Measurements from ENCODE around the gene CELF1. TPM values are rescaled to one million over a fixed set of nuclear protein-coding genes. Genes with fewer than 3 reads are reported as not detected.

The CELF1 gene
- total and polyA plus RNA-seq, 2 of the 4 experiments (the other 2 are of a cell fraction): 63.3 to 135 TPM

DNA sequence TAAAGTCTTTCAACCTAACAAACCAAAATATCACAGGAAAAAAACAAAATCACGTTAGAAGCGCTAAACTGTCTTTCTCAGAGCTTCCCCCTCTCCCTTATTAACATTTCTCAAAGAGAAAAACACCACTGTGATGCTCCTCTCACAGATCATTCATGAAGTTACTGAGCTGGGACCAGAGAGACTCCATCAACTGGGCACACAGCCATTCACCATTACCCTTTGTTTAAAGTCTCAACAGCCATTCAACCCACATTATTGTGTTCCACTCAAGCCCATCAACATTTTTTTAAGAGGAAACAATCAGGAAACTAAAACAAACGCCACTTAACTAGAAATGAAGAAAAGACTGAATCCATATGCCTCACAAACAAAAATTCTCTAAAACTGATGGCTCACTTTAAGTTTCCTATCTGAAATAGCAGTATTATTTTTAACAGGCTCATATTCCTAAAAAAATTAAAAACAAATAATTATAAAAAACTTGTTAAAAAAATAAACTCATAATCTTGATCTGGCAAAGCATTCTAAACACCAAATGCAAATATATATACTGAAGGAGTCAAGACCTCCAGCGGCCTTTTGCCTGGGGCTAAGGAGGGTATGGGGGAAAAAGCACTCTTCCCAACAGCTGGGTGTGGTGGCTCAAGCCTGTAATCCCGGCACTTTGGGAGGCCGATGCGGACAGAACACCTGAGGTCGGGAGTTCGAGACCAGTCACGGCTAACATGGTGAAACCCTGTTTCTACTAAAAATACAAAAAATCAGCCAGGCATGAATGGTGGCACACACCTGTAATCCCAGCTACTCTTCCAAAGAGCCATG lies 14.0 kb downstream of the CELF1 start:
- no peaks in the 10 kb centered on the region for H3K9me3 ChIP-seq (ENCODE audit: control insufficient read depth, insufficient read depth, low read length)
- ATAC-seq (ENCODE audit: low read depth) (peak; percentile 25; the same call in 1 of the 2 replicates), DNase-seq (no peak)
- H3K56ac ChIP-seq (ENCODE audit: extremely low read depth, insufficient read depth, low read length): no peak overlapping the region
- H3K9me1 ChIP-seq (ENCODE audit: insufficient read depth, low read length): peaks cover 21% of the 10 kb centered on the region
- H3K9ac ChIP-seq (ENCODE audit: low read depth, low read length): no peak overlapping the region
- H2AK5ac ChIP-seq (ENCODE audit: low read depth, low read length): peak overlapping the region; percentile 32; the same call in 1 of the 2 replicates
- H3K4ac ChIP-seq (ENCODE audit: low read depth, low read length): no peak overlapping the region
- H2AFZ ChIP-seq (replicated peaks; ENCODE audit: low read length, poor library complexity): no peak overlapping the region
- H3K27ac ChIP-seq (ENCODE audit: insufficient read depth, low read length): no peak overlapping the region
- H3K18ac ChIP-seq (ENCODE audit: low read depth, low read length): no peak overlapping the region
- intact Hi-C loops (cut with micrococcal nuclease) (loop anchor here (10.0 kb wide), 1 partner anchor 54 kb away; no protein-coding TSS in a partner anchor), in situ Hi-C loops (cut with MboI; ENCODE audit: low sequenced_read_pairs) (no loop called here), dilution Hi-C loops (cut with HindIII; ENCODE audit: low sequenced_read_pairs, unreplicated experiment) (no loop called here)
- 48% methylated on average over 2 of the region's 10 CpGs; no CpG with 5 or more reads in 1 of the 2 experiments for WGBS, 2 experiments (ENCODE audit: extremely low coverage in 2 of 2, insufficient read length in 1 of 2)
- H3K36me3 ChIP-seq (ENCODE audit: control insufficient read depth, insufficient read depth, low read length): no peaks in the 10 kb centered on the region; the same call in 1 of the 2 replicates
- H2AK9ac ChIP-seq (replicated peaks; ENCODE audit: low read depth, low read length, poor library complexity): no peak overlapping the region
- no peak overlapping the region for H2BK15ac ChIP-seq (ENCODE audit: low read depth, low read length)
- peak overlapping the region; percentile 2; the same call in 1 of the 2 replicates for H3K4me2 ChIP-seq (ENCODE audit: low read depth, low read length)
- TF ChIP-seq USF2 (IDR thresholded peaks at IDR 0.05; ENCODE audit: low read depth, low read length): no peak
- TF ChIP-seq, protein P1, sequence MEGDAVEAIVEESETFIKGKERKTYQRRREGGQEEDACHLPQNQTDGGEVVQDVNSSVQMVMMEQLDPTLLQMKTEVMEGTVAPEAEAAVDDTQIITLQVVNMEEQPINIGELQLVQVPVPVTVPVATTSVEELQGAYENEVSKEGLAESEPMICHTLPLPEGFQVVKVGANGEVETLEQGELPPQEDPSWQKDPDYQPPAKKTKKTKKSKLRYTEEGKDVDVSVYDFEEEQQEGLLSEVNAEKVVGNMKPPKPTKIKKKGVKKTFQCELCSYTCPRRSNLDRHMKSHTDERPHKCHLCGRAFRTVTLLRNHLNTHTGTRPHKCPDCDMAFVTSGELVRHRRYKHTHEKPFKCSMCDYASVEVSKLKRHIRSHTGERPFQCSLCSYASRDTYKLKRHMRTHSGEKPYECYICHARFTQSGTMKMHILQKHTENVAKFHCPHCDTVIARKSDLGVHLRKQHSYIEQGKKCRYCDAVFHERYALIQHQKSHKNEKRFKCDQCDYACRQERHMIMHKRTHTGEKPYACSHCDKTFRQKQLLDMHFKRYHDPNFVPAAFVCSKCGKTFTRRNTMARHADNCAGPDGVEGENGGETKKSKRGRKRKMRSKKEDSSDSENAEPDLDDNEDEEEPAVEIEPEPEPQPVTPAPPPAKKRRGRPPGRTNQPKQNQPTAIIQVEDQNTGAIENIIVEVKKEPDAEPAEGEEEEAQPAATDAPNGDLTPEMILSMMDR (conservative IDR thresholded peaks at IDR 0.05; ENCODE audit: low read depth, low read length): no peak
- no peak for TF ChIP-seq MXI1 (IDR thresholded peaks at IDR 0.05; ENCODE audit: borderline replicate concordance, low read depth, low read length)
- ChIA-PET CTCF (interaction anchor here (0.6 to 1.6 kb wide), 4 partner anchors 14 to 1574 kb away, joined by 3 to 6 read pairs (median 4); no protein-coding TSS in a partner anchor), POLR2A (ENCODE audit: unreplicated experiment) (interaction anchor here (0.7 kb wide), 1 partner anchor 27 kb away, joined by 8 read pairs; no protein-coding TSS in a partner anchor)
- H2BK5ac ChIP-seq (ENCODE audit: low read depth, low read length, poor library complexity, severe bottlenecking): no peak overlapping the region
- 0 out of 2 replicates have a peak overlapping the region, but pooled peaks have one; percentile 7 for H3K14ac ChIP-seq (replicated peaks; ENCODE audit: low read depth, low read length)
- H2BK120ac ChIP-seq (ENCODE audit: low read depth, low read length): no peak overlapping the region
- H3K79me1 ChIP-seq (ENCODE audit: low read depth in 1 of 2, low read length in 2 of 2): peaks cover 8 to 72% of the 10 kb centered on the region in 2 experiments
- H3K4me3 ChIP-seq (ENCODE audit: insufficient read depth, low read depth, low read length): no peak overlapping the region
- H4K8ac ChIP-seq (ENCODE audit: low read depth in 2 of 2, low read length in 2 of 2): no peak overlapping the region
- no peak overlapping the region for H4K91ac ChIP-seq (ENCODE audit: insufficient read depth, low read depth, low read length)
- BruUV-seq (replicated peaks): no TSS peak
- H3K23ac ChIP-seq (ENCODE audit: low read depth, low read length): no peak overlapping the region; the same call in 1 of the 2 replicates
- H4K5ac ChIP-seq (ENCODE audit: low read depth, low read length): no peak overlapping the region
- peaks cover 15% of the 10 kb centered on the region for H3K4me1 ChIP-seq (ENCODE audit: control insufficient read depth, insufficient read depth, low read length)
- no peak overlapping the region for H2BK20ac ChIP-seq (ENCODE audit: low read depth, low read length)
- peaks cover 97% of the 10 kb centered on the region for H4K20me1 ChIP-seq (ENCODE audit: insufficient read depth, low read length)
- no peaks in the 10 kb centered on the region for H3K27me3 ChIP-seq (ENCODE audit: control insufficient read depth, insufficient read depth, low read length)

All from IMR-90 (cell line).